Measurements from ENCODE around the gene CBL. TPM values are rescaled to one million over a fixed set of nuclear protein-coding genes. Genes with fewer than 3 reads are reported as not detected.
"Not testable (repeated sequence)": the region's sequence is repeated elsewhere in the genome, so short reads cannot be mapped to it uniquely, and the experiment has no call there.

CBL gene
- total RNA-seq (10 to 100 TPM; 33.0 to 37.4 TPM), polyA plus RNA-seq (1 to 10 TPM; 3.8 to 5.5 TPM)
- long read RNA-seq, donor 1, partial matches to known transcripts = 11 of 46 reads
- long read RNA-seq, donor 1, other reads (novel, unspliced or antisense) = 35 of 46 reads
- long read RNA-seq, donor 2, full-length matches to known transcripts = 1 of 15 reads
- long read RNA-seq, donor 2, partial matches to known transcripts = 2 of 15 reads
- long read RNA-seq, donor 2, other reads (novel, unspliced or antisense) = 12 of 15 reads

DNA sequence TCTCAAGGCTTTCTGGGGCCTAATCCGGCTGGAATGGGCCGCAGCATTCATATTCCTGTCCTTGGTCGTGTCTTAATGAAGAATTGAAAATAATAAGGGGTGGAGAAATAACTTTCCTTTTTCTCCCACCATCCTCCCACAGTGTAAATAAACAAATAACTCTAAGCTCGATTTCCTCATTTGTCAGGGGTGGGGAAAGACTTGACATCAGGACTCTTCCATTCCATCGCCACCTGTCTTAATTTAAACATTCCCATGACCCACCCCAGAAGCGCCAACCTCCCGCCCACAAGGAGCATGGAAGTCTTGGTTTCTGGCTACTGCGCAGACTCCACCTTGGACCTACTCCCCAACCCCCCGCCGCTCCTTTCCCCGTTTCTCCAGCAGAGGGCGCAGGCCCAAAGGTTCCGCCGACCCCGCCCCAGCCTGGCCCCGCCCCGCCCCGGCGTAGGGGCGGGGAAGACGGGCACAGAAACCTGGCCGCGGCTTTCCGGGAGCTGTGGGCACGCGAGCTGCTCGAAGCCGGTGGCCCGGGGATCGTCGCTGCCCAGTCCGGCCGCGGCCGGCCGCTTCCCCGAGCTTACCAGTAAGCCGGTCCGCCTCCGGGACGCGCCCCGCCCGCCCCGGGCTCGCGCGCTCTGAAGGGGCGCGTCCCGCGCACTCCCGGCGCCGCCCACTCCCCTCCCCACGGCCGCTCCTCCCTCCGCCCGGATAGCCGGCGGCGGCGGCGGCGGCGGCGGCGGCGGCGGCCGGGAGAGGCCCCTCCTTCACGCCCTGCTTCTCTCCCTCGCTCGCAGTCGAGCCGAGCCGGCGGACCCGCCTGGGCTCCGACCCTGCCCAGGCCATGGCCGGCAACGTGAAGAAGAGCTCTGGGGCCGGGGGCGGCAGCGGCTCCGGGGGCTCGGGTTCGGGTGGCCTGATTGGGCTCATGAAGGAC, at the start of gene CBL:
CBL (plus strand) TSS at position 766 of the 937 bp plus-strand sequence; CDS start at position 845, 79 bp downstream.
- peak; percentile 97 to 99 for DNase-seq
- ATAC-seq (ENCODE audit: low FRiP score) = peak; percentile 98
- H3K4me3 ChIP-seq (ENCODE audit: low read length in 2 of 2) = peak within 1 kb of the TSS; percentile 85 to 99
- intact Hi-C loops (cut with DNase I) = loop anchor here (5.0 kb wide), 2 partner anchors 76 to 116 kb away; no protein-coding TSS in a partner anchor
- 0% methylated on average over 27 to 88 of the region's 88 CpGs for WGBS, 2 donors
- H3K27ac ChIP-seq (ENCODE audit: low read depth in 1 of 2, low read length in 2 of 2) = peak within 1 kb of the TSS; percentile 32 to 91
- H3K36me3 ChIP-seq (ENCODE audit: control insufficient read depth in 1 of 2, insufficient read depth in 2 of 2, low read length in 1 of 2) = no peaks in the 10 kb centered on the region
- peaks cover 0 to 2% of the 10 kb centered on the region in 2 donors for H3K4me1 ChIP-seq (ENCODE audit: control insufficient read depth in 1 of 2, insufficient read depth in 2 of 2, low read length in 2 of 2)
- no peaks in the 10 kb centered on the region for H3K9me3 ChIP-seq (ENCODE audit: control insufficient read depth, low read length)
- H3K27me3 ChIP-seq (ENCODE audit: control insufficient read depth in 1 of 2, insufficient read depth in 2 of 2, low read length in 1 of 2) = no peaks in the 10 kb centered on the region

DNA sequence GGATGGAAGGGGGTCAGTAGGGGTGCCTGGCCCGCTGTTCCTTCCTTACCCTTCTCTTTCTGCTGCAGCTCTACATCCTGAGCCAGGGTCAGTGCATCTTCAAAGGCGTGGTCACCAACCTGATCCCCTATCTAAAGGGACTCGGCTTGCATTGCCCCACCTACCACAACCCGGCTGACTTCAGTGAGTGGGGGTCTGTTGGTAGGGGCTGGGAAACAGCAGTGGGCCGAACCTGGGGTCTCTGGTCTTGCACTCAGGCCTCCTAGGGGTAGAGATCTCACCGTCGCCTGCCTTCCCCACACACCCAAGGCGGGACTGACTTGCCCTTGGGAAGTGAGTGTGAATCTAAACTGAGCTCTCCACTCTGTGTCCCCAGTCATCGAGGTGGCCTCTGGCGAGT, 49.6 kb upstream of the CBL start:
- Histone ChIP-seq H3K4me3 (ENCODE audit: low read length in 2 of 2) (no peak overlapping the region), H3K9me3 (ENCODE audit: control insufficient read depth, low read length) (no peaks in the 10 kb centered on the region), H3K27me3 (ENCODE audit: control insufficient read depth in 1 of 2, insufficient read depth in 2 of 2, low read length in 1 of 2) (no peaks in the 10 kb centered on the region), H3K4me1 (ENCODE audit: control insufficient read depth in 1 of 2, insufficient read depth in 2 of 2, low read length in 2 of 2) (no peaks in the 10 kb centered on the region), H3K27ac (ENCODE audit: low read depth in 1 of 2, low read length in 2 of 2) (no peak overlapping the region), H3K36me3 (ENCODE audit: control insufficient read depth in 1 of 2, insufficient read depth in 2 of 2, low read length in 1 of 2) (no peaks in the 10 kb centered on the region)
- WGBS, 2 donors = 91 to 92% methylated on average over 10 of the region's 10 CpGs
- intact Hi-C loops (cut with DNase I) = no loop called here
- ATAC-seq (ENCODE audit: low FRiP score) (no peak), DNase-seq (no peak)

DNA sequence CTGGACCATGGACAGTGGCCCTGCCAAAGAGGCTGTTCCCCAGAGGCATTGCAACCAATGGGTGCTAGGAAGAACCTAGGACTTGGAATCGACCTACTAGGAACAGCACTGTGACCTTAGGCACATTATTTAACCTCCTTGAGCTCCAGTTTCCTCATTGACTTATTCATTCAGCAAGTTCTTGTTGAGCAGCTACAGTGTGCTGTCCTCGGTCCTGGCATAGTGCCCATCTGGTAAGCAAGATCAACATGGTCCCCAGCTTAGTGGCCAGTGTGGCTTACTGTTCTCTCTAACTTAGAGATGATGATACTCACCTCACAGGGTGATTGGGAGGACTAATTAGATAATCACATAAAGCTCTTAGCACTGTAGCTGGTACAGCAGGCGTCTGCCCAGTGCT, 49.1 kb upstream of the CBL start:
- Histone ChIP-seq H3K27me3 (ENCODE audit: control insufficient read depth in 1 of 2, insufficient read depth in 2 of 2, low read length in 1 of 2) (no peaks in the 10 kb centered on the region), H3K9me3 (ENCODE audit: control insufficient read depth, low read length) (no peaks in the 10 kb centered on the region), H3K4me3 (ENCODE audit: low read length in 2 of 2) (no peak overlapping the region), H3K4me1 (ENCODE audit: control insufficient read depth in 1 of 2, insufficient read depth in 2 of 2, low read length in 2 of 2) (no peaks in the 10 kb centered on the region), H3K27ac (ENCODE audit: low read depth in 1 of 2, low read length in 2 of 2) (no peak overlapping the region), H3K36me3 (ENCODE audit: control insufficient read depth in 1 of 2, insufficient read depth in 2 of 2, low read length in 1 of 2) (no peaks in the 10 kb centered on the region)
- WGBS, 2 donors = 57 to 58% methylated on average over 3 of the region's 3 CpGs
- ATAC-seq (ENCODE audit: low FRiP score) = no peak
- DNase-seq = no peak
- intact Hi-C loops (cut with DNase I) = no loop called here

DNA sequence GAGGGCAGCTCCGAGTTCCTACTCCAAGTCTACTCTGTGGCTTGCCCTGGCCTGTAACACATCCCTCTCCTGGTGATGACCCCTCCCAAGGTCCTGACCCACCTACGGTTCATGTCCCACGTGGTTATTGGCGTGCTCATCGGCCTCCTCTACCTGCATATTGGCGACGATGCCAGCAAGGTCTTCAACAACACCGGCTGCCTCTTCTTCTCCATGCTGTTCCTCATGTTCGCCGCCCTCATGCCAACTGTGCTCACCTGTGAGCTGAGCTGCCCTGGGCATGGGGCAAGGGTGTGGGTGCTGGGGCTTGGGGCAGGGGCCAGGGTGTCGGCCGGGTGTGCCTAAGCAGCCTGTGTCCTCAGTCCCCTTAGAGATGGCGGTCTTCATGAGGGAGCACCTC, 47.7 kb upstream of the CBL start:
- DNase-seq = no peak
- intact Hi-C loops (cut with DNase I) = no loop called here
- 93 to 96% methylated on average over 13 of the region's 13 CpGs for WGBS, 2 donors
- Histone ChIP-seq H3K4me1 (ENCODE audit: control insufficient read depth in 1 of 2, insufficient read depth in 2 of 2, low read length in 2 of 2) (no peaks in the 10 kb centered on the region), H3K27ac (ENCODE audit: low read depth in 1 of 2, low read length in 2 of 2) (no peak overlapping the region), H3K4me3 (ENCODE audit: low read length in 2 of 2) (no peak overlapping the region), H3K27me3 (ENCODE audit: control insufficient read depth in 1 of 2, insufficient read depth in 2 of 2, low read length in 1 of 2) (no peaks in the 10 kb centered on the region), H3K9me3 (ENCODE audit: control insufficient read depth, low read length) (no peaks in the 10 kb centered on the region), H3K36me3 (ENCODE audit: control insufficient read depth in 1 of 2, insufficient read depth in 2 of 2, low read length in 1 of 2) (no peaks in the 10 kb centered on the region)
- ATAC-seq (ENCODE audit: low FRiP score) = no peak

DNA sequence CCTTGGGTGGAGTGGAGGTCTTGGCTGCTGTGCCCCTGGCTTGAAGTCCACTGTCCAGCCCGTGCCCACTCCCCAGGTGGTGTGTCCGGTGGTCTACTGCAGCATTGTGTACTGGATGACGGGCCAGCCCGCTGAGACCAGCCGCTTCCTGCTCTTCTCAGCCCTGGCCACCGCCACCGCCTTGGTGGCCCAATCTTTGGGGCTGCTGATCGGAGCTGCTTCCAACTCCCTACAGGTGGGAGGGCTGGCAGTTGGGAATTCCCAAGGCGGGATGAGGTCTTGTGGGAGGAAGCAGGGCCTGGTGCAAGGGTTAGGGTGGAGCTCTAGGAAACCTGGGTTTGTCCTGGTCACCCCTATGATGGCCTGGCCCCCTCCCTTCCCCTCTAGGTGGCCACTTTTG, 46.0 kb upstream of the CBL start:
- DNase-seq (no peak), ATAC-seq (ENCODE audit: low FRiP score) (no peak)
- Histone ChIP-seq H3K9me3 (ENCODE audit: control insufficient read depth, low read length) (no peaks in the 10 kb centered on the region), H3K36me3 (ENCODE audit: control insufficient read depth in 1 of 2, insufficient read depth in 2 of 2, low read length in 1 of 2) (no peaks in the 10 kb centered on the region), H3K4me3 (ENCODE audit: low read length in 2 of 2) (no peak overlapping the region), H3K27ac (ENCODE audit: low read depth in 1 of 2, low read length in 2 of 2) (no peak overlapping the region), H3K27me3 (ENCODE audit: control insufficient read depth in 1 of 2, insufficient read depth in 2 of 2, low read length in 1 of 2) (no peaks in the 10 kb centered on the region), H3K4me1 (ENCODE audit: control insufficient read depth in 1 of 2, insufficient read depth in 2 of 2, low read length in 2 of 2) (no peaks in the 10 kb centered on the region)
- intact Hi-C loops (cut with DNase I) = no loop called here
- WGBS, 2 donors = 95 to 98% methylated on average over 9 of the region's 9 CpGs

DNA sequence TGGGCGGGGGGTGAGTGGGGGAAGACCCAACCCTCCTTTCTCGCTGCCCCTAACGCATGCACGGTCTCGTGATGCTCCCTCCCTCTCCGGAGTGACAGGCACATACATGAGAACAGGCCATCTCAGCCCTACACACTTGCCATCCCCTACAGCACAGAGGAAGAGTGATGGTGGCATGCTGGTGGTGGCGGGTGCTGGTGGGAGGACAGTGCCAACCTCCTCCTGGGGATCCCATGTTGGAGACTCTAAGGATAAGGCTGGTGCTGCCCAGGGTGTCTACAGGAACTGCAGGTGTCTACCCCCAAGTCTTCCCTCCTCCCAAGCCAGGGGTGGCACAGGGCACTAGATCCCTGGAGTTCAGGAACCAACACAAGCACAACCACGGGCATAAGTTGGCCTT, 44.3 kb upstream of the CBL start:
- no peak for ATAC-seq (ENCODE audit: low FRiP score)
- no peak for DNase-seq
- 76 to 86% methylated on average over 8 of the region's 8 CpGs for WGBS, 2 donors
- Histone ChIP-seq H3K27ac (ENCODE audit: low read depth in 1 of 2, low read length in 2 of 2) (no peak overlapping the region), H3K9me3 (ENCODE audit: control insufficient read depth, low read length) (no peaks in the 10 kb centered on the region), H3K36me3 (ENCODE audit: control insufficient read depth in 1 of 2, insufficient read depth in 2 of 2, low read length in 1 of 2) (no peaks in the 10 kb centered on the region), H3K4me1 (ENCODE audit: control insufficient read depth in 1 of 2, insufficient read depth in 2 of 2, low read length in 2 of 2) (no peaks in the 10 kb centered on the region), H3K4me3 (ENCODE audit: low read length in 2 of 2) (no peak overlapping the region), H3K27me3 (ENCODE audit: control insufficient read depth in 1 of 2, insufficient read depth in 2 of 2, low read length in 1 of 2) (no peaks in the 10 kb centered on the region)
- intact Hi-C loops (cut with DNase I) = no loop called here

DNA sequence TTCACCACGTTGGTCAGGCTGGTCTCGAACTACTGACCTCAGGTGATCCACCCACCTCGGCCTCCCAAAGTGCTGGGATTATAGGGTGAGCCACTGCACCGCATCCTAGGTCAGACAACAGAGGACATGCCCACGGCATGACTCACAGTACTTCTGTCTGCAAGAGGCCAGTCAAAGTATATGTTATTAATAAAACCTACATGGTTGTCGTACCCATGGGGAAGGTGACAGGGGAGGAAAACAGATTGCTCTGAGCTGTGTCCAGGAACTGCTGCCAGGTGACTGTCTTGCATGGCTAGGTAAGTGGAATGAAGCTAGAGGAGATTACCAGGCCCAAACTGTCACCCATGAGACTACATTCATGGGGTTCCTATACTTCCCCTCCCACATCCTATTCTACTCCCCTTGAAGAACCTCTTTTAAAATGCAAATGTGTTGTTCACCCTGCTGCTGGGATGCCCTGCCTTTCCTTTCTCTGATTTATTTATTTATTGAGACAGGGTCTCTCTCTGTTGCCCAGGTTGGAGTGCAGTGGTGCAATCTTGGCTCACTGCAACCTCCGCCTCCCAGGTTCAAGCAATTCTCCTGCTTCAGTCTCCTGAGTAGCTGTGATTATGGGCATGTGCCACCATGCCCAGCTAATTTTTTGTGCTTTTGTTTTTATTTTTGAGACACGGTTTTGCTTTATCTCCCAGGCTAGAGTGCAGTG, 39.6 kb upstream of the CBL start:
- Histone ChIP-seq H3K27me3 (ENCODE audit: control insufficient read depth in 1 of 2, insufficient read depth in 2 of 2, low read length in 1 of 2) (no peaks in the 10 kb centered on the region), H3K4me3 (ENCODE audit: low read length in 2 of 2) (no peak overlapping the region), H3K9me3 (ENCODE audit: control insufficient read depth, low read length) (no peaks in the 10 kb centered on the region), H3K4me1 (ENCODE audit: control insufficient read depth in 1 of 2, insufficient read depth in 2 of 2, low read length in 2 of 2) (no peaks in the 10 kb centered on the region), H3K36me3 (ENCODE audit: control insufficient read depth in 1 of 2, insufficient read depth in 2 of 2, low read length in 1 of 2) (no peaks in the 10 kb centered on the region), H3K27ac (ENCODE audit: low read depth in 1 of 2, low read length in 2 of 2) (no peak overlapping the region)
- no peak for ATAC-seq (ENCODE audit: low FRiP score)
- WGBS, 2 donors = 67 to 73% methylated on average over 8 of the region's 8 CpGs
- peak in 1 of 2 donors; percentile 29 for DNase-seq
- intact Hi-C loops (cut with DNase I) = loop anchor here in 1 of 2 donors (5.0 kb wide), 1 partner anchor 69 kb away; a partner anchor contains a TSS

DNA sequence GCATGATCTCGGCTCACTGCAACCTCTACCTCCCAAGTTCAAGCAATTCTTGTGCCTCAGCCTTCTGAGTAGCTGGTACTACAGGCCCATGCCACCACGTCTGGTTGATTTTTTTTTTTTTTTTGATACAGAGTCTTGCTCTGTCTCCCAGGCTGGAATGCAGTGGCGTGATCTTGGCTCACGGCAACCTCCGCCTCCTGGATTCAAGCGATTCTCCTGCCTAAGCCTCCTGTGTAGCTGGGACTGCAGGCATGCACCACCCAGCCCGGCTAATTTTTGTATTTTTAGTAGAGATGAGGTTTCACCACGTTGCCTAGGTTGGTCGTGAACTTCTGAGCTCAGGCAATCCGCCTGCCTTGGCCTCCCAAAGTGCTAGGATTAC, 39.1 kb upstream of the CBL start:
- intact Hi-C loops (cut with DNase I) = loop anchor here in 1 of 2 donors (5.0 kb wide), 1 partner anchor 70 kb away; a partner anchor contains a TSS
- H3K9me3 ChIP-seq (ENCODE audit: control insufficient read depth, low read length); H3K27me3 ChIP-seq (ENCODE audit: control insufficient read depth in 1 of 2, insufficient read depth in 2 of 2, low read length in 1 of 2); H3K36me3 ChIP-seq (ENCODE audit: control insufficient read depth in 1 of 2, insufficient read depth in 2 of 2, low read length in 1 of 2); H3K4me3 ChIP-seq (ENCODE audit: low read length in 2 of 2); H3K27ac ChIP-seq (ENCODE audit: low read depth in 1 of 2, low read length in 2 of 2); ATAC-seq (ENCODE audit: low FRiP score); H3K4me1 ChIP-seq (ENCODE audit: control insufficient read depth in 1 of 2, insufficient read depth in 2 of 2, low read length in 2 of 2): not testable (repeated sequence)
- peak in 1 of 2 donors; percentile 25 for DNase-seq
- 62 to 71% methylated on average over 10 of the region's 10 CpGs for WGBS, 2 donors

All from aorta (tissue), 5 donors.